HEK293 (cell line): ENCODE measurements around the gene IFT80.

ENCODE experiments used
- CTCF ChIA-PET: fragments of 350-600 bp; formaldehyde crosslinking; extraction: SDS; loops from one replicate; lab custom pipeline; 2021; ENCODE audit warnings: antibody characterized with exemption; lab: Yijun Ruan, JAX
- POLR2A ChIA-PET: fragments of 300-600 bp; formaldehyde crosslinking; extraction: SDS; loops from one replicate; lab custom pipeline; 2020; ENCODE audit warnings: antibody characterized with exemption, inconsistent platforms; lab: Yijun Ruan, JAX
- H3K27ac ChIP-seq: fragments of 200-500 bp; sonication (Bioruptor generic); 2 replicates; pipeline ENCODE4 v1.5.1; 2014; ENCODE audit warnings: low read depth, low read length, control low read depth, inconsistent platforms; ENCODE audit errors: extremely low read depth
- H3K36me3 ChIP-seq, 2 experiments: fragments of 200-500 bp in 1 of 2; sonication (Bioruptor generic) in 1 of 2; 1 replicate in 1 of 2; 2 replicates in 1 of 2; pipeline ENCODE4 v1.5.1; 2014 to 2017; ENCODE audit warnings: inconsistent platforms in 2 of 2, low read length in 2 of 2; ENCODE audit not compliant: control insufficient read depth in 2 of 2, insufficient read depth in 1 of 2
- H3K4me1 ChIP-seq: fragments of 200-500 bp; sonication (Bioruptor generic); 2 replicates; pipeline ENCODE4 v1.5.1; 2014; ENCODE audit warnings: mild to moderate bottlenecking, low read length, inconsistent platforms; ENCODE audit not compliant: control insufficient read depth, insufficient read depth
- H3K4me3 ChIP-seq: 2 replicates; pipeline ENCODE4 v1.5.1; 2011; ENCODE audit warnings: low read depth, mild to moderate bottlenecking, control low read depth, low read length, moderate library complexity
- H3K9me3 ChIP-seq: fragments of 200-500 bp; sonication (Bioruptor generic); 2 replicates; pipeline ENCODE4 v1.5.1; 2014; ENCODE audit warnings: low read depth, low read length, inconsistent platforms; ENCODE audit not compliant: control insufficient read depth, insufficient read depth
- BCL11B ChIP-seq: fragments of 450-650 bp; formaldehyde crosslinking; IDR thresholded peaks from 2 replicates; pipeline ENCODE4 v1.5.1; 2016; ENCODE audit warnings: low read depth, missing biosample characterization, missing genetic modification characterization
- EGR2 ChIP-seq: fragments of 450-650 bp; formaldehyde crosslinking; IDR thresholded peaks from 2 replicates; pipeline ENCODE4 v1.5.1; 2016; ENCODE audit warnings: low read depth, missing biosample characterization, missing genetic modification characterization
- HOXC10 ChIP-seq: sonication (generic); formaldehyde crosslinking; IDR thresholded peaks from 2 replicates; pipeline ENCODE4 v1.8.1; 2023; ENCODE audit warnings: mild to moderate bottlenecking, missing genetic modification reagents
- KLF16 ChIP-seq: fragments of 450-650 bp; formaldehyde crosslinking; IDR thresholded peaks from 2 replicates; pipeline ENCODE4 v1.5.1; 2017; ENCODE audit warnings: missing biosample characterization, missing genetic modification characterization
- RBAK ChIP-seq: fragments of 450-650 bp; formaldehyde crosslinking; IDR thresholded peaks from 2 replicates; pipeline ENCODE4 v1.5.1; 2016; ENCODE audit warnings: missing biosample characterization, missing genetic modification characterization
- SP2 ChIP-seq: fragments of 450-650 bp; formaldehyde crosslinking; IDR thresholded peaks from 2 replicates; pipeline ENCODE4 v1.5.1; 2016; ENCODE audit warnings: missing biosample characterization, missing genetic modification characterization
- SP3 ChIP-seq: fragments of 450-650 bp; formaldehyde crosslinking; IDR thresholded peaks from 2 replicates; pipeline ENCODE4 v1.5.1; 2016; ENCODE audit warnings: missing biosample characterization, missing genetic modification characterization
- TRIM28 ChIP-seq: IDR thresholded peaks from 2 replicates; pipeline ENCODE4 v1.6.1; 2011; ENCODE audit warnings: low read length, control low read depth, borderline replicate concordance
- ZNF121 ChIP-seq: fragments of 450-650 bp; formaldehyde crosslinking; IDR thresholded peaks from 2 replicates; pipeline ENCODE4 v1.5.1; 2016; ENCODE audit warnings: missing biosample characterization, missing genetic modification characterization
- ZNF155 ChIP-seq: fragments of 450-650 bp; formaldehyde crosslinking; IDR thresholded peaks from 2 replicates; pipeline ENCODE4 v1.5.1; 2016; ENCODE audit warnings: missing biosample characterization, missing genetic modification characterization
- ZNF2 ChIP-seq: fragments of 450-650 bp; formaldehyde crosslinking; IDR thresholded peaks from 2 replicates; pipeline ENCODE4 v1.5.1; 2016; ENCODE audit warnings: missing biosample characterization, missing genetic modification characterization
- ZNF335 ChIP-seq: fragments of 450-650 bp; formaldehyde crosslinking; conservative IDR thresholded peaks from 2 replicates; pipeline ENCODE4 v1.5.1; 2016; ENCODE audit warnings: missing biosample characterization, missing genetic modification characterization
- ZNF391 ChIP-seq: fragments of 450-650 bp; formaldehyde crosslinking; IDR thresholded peaks from 2 replicates; pipeline ENCODE4 v1.5.1; 2016; ENCODE audit warnings: low read depth, missing biosample characterization, missing genetic modification characterization, borderline replicate concordance
- ZNF621 ChIP-seq: fragments of 450-650 bp; formaldehyde crosslinking; IDR thresholded peaks from 2 replicates; pipeline ENCODE4 v1.5.1; 2017; ENCODE audit warnings: missing biosample characterization, missing genetic modification characterization
- ZNF629 ChIP-seq: fragments of 450-650 bp; formaldehyde crosslinking; IDR thresholded peaks from 2 replicates; pipeline ENCODE4 v1.5.1; 2017; ENCODE audit warnings: missing biosample characterization, missing genetic modification characterization
- ZNF664 ChIP-seq: fragments of 450-650 bp; formaldehyde crosslinking; IDR thresholded peaks from 2 replicates; pipeline ENCODE4 v1.5.1; 2016; ENCODE audit warnings: missing biosample characterization, missing genetic modification characterization
- ZNF830 ChIP-seq: fragments of 450-650 bp; IDR thresholded peaks from 2 replicates; pipeline ENCODE4 v1.5.0; 2018; ENCODE audit warnings: missing biosample characterization, missing genetic modification characterization, low read depth, mild to moderate bottlenecking, moderate library complexity
- TF ChIP-seq, protein P1 (sequence below): fragments of 450-650 bp; formaldehyde crosslinking; IDR thresholded peaks from 2 replicates; pipeline ENCODE4 v1.5.1; 2016; ENCODE audit warnings: missing biosample characterization, missing genetic modification characterization
- TF ChIP-seq, protein P2 (sequence below): fragments of 450-650 bp; formaldehyde crosslinking; IDR thresholded peaks from 2 replicates; pipeline ENCODE4 v1.5.1; 2017; ENCODE audit warnings: missing biosample characterization, mild to moderate bottlenecking, missing genetic modification characterization, moderate library complexity
- TF ChIP-seq, protein P3 (sequence below): fragments of 450-650 bp; formaldehyde crosslinking; IDR thresholded peaks from 2 replicates; pipeline ENCODE4 v1.5.1; 2016; ENCODE audit warnings: missing biosample characterization, missing genetic modification characterization
- TF ChIP-seq, protein P4 (sequence below): fragments of 450-650 bp; formaldehyde crosslinking; IDR thresholded peaks from 2 replicates; pipeline ENCODE4 v1.5.1; 2016; ENCODE audit warnings: missing biosample characterization, missing genetic modification characterization
- TF ChIP-seq, protein P5 (sequence below): fragments of 450-650 bp; formaldehyde crosslinking; IDR thresholded peaks from 2 replicates; pipeline ENCODE4 v1.5.1; 2016; ENCODE audit warnings: missing biosample characterization, missing genetic modification characterization
- TF ChIP-seq, protein P6 (sequence below): fragments of 450-650 bp; formaldehyde crosslinking; IDR thresholded peaks from 2 replicates; pipeline ENCODE4 v1.5.1; 2016; ENCODE audit warnings: missing biosample characterization, missing genetic modification characterization
- TF ChIP-seq, protein P7 (sequence below): fragments of 450-650 bp; formaldehyde crosslinking; IDR thresholded peaks from 2 replicates; pipeline ENCODE4 v1.5.1; 2017; ENCODE audit warnings: missing biosample characterization, missing genetic modification characterization

IFT80 gene

DNA sequence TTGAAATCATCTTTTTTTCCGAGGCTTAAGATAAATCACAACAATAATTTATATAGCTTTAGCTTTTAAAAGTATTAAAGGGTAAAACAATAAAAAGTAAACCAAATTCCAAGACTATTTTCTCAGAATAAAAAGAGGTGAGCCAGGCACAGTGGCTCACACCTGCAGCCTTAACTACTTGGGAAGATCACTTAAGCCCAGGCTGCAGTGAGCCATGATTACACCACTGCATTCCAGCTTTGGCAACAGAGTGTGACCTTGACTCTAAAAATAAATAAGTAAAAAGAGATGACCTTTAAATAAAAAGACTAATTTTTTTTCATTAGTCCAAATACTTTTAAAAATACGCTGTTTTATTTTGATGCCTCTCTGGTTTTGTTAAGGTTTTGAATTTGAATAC is 119.4 kb downstream of the IFT80 start:
- CTCF ChIA-PET = interaction anchor here (0.6 kb wide), 1 partner anchor 10 kb away, joined by 3 read pairs; no protein-coding TSS in a partner anchor
- TF ChIP-seq ZNF2 = no peak
- no peak for TF ChIP-seq TRIM28
- TF ChIP-seq, protein P1, sequence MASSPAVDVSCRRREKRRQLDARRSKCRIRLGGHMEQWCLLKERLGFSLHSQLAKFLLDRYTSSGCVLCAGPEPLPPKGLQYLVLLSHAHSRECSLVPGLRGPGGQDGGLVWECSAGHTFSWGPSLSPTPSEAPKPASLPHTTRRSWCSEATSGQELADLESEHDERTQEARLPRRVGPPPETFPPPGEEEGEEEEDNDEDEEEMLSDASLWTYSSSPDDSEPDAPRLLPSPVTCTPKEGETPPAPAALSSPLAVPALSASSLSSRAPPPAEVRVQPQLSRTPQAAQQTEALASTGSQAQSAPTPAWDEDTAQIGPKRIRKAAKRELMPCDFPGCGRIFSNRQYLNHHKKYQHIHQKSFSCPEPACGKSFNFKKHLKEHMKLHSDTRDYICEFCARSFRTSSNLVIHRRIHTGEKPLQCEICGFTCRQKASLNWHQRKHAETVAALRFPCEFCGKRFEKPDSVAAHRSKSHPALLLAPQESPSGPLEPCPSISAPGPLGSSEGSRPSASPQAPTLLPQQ (tag by site-specific recombination) = no peak
- no peak for TF ChIP-seq ZNF155 (tag by site-specific recombination)
- no peak for TF ChIP-seq ZNF664 (tag by site-specific recombination)
- TF ChIP-seq ZNF335 (tag by site-specific recombination) = no peak
- no peak for TF ChIP-seq ZNF121
- no peak for TF ChIP-seq ZNF629 (tag by site-specific recombination)
- no peak for TF ChIP-seq ZNF830
- no peak for TF ChIP-seq SP3 (tag by site-specific recombination)
- TF ChIP-seq, protein P2, sequence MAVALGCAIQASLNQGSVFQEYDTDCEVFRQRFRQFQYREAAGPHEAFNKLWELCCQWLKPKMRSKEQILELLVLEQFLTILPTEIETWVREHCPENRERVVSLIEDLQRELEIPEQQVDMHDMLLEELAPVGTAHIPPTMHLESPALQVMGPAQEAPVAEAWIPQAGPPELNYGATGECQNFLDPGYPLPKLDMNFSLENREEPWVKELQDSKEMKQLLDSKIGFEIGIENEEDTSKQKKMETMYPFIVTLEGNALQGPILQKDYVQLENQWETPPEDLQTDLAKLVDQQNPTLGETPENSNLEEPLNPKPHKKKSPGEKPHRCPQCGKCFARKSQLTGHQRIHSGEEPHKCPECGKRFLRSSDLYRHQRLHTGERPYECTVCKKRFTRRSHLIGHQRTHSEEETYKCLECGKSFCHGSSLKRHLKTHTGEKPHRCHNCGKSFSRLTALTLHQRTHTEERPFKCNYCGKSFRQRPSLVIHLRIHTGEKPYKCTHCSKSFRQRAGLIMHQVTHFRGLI = no peak
- no peak for TF ChIP-seq HOXC10 (CRISPR knock-in tag)
- TF ChIP-seq, all 188 proteins: peak for 0
- POLR2A ChIA-PET = no interaction called here
- Histone ChIP-seq H3K9me3 (no peaks in the 10 kb centered on the region), H3K27ac (no peak overlapping the region), H3K36me3 (peaks cover 0 to 15% of the 10 kb centered on the region in 2 experiments; a peak in 1 of 3 replicates), H3K4me3 (no peak overlapping the region), H3K4me1 (no peaks in the 10 kb centered on the region)

DNA sequence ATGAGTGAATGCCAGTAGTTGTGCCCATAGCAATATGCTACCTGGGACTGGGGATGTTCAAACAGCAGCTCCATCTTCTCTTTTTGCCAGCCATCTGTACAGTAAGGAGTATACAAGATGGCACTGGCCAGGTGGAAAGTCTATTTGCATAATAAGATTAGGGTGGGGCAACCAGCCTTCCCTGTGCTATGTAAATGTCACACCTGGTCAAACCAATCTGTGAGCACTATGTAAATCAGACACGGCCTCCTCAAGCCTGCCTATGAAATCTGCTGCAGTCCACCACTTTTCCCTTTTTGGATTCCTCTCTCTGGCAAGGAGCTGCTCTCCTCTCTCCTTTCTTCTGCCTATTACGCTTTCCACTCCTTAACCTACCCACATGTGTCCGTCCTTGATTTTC is 120.8 kb downstream of the IFT80 start:
- no peak overlapping the region for H3K4me3 ChIP-seq
- ChIA-PET POLR2A (no interaction called here), CTCF (no interaction called here)
- H3K36me3 ChIP-seq = peaks cover 0 to 15% of the 10 kb centered on the region in 2 experiments; a peak in 1 of 3 replicates
- no peaks in the 10 kb centered on the region for H3K4me1 ChIP-seq
- no peak overlapping the region for H3K27ac ChIP-seq
- no peaks in the 10 kb centered on the region for H3K9me3 ChIP-seq
- TF ChIP-seq, protein P3, sequence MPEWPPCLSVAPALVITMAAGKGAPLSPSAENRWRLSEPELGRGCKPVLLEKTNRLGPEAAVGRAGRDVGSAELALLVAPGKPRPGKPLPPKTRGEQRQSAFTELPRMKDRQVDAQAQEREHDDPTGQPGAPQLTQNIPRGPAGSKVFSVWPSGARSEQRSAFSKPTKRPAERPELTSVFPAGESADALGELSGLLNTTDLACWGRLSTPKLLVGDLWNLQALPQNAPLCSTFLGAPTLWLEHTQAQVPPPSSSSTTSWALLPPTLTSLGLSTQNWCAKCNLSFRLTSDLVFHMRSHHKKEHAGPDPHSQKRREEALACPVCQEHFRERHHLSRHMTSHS (tag by site-specific recombination) = no peak
- no peak for TF ChIP-seq KLF16 (tag by site-specific recombination)
- no peak for TF ChIP-seq EGR2
- no peak for TF ChIP-seq ZNF621 (tag by site-specific recombination)
- TF ChIP-seq, protein P4, sequence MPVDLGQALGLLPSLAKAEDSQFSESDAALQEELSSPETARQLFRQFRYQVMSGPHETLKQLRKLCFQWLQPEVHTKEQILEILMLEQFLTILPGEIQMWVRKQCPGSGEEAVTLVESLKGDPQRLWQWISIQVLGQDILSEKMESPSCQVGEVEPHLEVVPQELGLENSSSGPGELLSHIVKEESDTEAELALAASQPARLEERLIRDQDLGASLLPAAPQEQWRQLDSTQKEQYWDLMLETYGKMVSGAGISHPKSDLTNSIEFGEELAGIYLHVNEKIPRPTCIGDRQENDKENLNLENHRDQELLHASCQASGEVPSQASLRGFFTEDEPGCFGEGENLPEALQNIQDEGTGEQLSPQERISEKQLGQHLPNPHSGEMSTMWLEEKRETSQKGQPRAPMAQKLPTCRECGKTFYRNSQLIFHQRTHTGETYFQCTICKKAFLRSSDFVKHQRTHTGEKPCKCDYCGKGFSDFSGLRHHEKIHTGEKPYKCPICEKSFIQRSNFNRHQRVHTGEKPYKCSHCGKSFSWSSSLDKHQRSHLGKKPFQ (tag by site-specific recombination) = no peak
- TF ChIP-seq BCL11B = no peak
- TF ChIP-seq RBAK (tag by site-specific recombination) = no peak
- TF ChIP-seq, protein P5, sequence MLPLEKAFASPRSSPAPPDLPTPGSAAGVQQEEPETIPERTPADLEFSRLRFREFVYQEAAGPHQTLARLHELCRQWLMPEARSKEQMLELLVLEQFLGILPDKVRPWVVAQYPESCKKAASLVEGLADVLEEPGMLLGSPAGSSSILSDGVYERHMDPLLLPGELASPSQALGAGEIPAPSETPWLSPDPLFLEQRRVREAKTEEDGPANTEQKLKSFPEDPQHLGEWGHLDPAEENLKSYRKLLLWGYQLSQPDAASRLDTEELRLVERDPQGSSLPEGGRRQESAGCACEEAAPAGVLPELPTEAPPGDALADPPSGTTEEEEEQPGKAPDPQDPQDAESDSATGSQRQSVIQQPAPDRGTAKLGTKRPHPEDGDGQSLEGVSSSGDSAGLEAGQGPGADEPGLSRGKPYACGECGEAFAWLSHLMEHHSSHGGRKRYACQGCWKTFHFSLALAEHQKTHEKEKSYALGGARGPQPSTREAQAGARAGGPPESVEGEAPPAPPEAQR (tag by site-specific recombination) = no peak
- TF ChIP-seq, protein P6, sequence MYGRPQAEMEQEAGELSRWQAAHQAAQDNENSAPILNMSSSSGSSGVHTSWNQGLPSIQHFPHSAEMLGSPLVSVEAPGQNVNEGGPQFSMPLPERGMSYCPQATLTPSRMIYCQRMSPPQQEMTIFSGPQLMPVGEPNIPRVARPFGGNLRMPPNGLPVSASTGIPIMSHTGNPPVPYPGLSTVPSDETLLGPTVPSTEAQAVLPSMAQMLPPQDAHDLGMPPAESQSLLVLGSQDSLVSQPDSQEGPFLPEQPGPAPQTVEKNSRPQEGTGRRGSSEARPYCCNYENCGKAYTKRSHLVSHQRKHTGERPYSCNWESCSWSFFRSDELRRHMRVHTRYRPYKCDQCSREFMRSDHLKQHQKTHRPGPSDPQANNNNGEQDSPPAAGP = no peak
- TF ChIP-seq, protein P7, sequence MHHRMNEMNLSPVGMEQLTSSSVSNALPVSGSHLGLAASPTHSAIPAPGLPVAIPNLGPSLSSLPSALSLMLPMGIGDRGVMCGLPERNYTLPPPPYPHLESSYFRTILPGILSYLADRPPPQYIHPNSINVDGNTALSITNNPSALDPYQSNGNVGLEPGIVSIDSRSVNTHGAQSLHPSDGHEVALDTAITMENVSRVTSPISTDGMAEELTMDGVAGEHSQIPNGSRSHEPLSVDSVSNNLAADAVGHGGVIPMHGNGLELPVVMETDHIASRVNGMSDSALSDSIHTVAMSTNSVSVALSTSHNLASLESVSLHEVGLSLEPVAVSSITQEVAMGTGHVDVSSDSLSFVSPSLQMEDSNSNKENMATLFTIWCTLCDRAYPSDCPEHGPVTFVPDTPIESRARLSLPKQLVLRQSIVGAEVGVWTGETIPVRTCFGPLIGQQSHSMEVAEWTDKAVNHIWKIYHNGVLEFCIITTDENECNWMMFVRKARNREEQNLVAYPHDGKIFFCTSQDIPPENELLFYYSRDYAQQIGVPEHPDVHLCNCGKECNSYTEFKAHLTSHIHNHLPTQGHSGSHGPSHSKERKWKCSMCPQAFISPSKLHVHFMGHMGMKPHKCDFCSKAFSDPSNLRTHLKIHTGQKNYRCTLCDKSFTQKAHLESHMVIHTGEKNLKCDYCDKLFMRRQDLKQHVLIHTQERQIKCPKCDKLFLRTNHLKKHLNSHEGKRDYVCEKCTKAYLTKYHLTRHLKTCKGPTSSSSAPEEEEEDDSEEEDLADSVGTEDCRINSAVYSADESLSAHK (tag by site-specific recombination) = no peak
- no peak for TF ChIP-seq SP2 (tag by site-specific recombination)
- no peak for TF ChIP-seq ZNF391 (tag by site-specific recombination)
